ENCODE data around the gene FGF22.

Gene FGF22

GRCh38 chr19:681029-682019 lies 41.6 kb downstream of the FGF22 start:
- no peak for DNase-seq

DNA sequence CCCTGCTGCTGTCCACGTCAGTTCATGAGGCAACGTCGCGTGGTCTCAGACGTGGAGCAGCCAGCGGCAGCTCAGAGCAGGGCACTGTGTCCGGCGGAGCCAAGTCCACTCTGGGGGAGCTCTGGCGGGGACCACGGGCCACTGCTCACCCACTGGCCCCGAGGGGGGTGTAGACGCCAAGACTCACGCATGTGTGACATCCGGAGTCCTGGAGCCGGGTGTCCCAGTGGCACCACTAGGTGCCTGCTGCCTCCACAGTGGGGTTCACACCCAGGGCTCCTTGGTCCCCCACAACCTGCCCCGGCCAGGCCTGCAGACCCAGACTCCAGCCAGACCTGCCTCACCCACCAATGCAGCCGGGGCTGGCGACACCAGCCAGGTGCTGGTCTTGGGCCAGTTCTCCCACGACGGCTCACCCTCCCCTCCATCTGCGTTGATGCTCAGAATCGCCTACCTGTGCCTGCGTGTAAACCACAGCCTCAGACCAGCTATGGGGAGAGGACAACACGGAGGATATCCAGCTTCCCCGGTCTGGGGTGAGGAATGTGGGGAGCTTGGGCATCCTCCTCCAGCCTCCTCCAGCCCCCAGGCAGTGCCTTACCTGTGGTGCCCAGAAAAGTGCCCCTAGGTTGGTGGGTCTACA lies 43.1 kb downstream of the FGF22 start:
- DNase-seq = no peak

GRCh38 chr19:685454-685931 lies 45.8 kb downstream of the FGF22 start:
- no peak for DNase-seq

GRCh38 chr19:686589-687297 lies 47.1 kb downstream of the FGF22 start:
- DNase-seq = no peak

DNA sequence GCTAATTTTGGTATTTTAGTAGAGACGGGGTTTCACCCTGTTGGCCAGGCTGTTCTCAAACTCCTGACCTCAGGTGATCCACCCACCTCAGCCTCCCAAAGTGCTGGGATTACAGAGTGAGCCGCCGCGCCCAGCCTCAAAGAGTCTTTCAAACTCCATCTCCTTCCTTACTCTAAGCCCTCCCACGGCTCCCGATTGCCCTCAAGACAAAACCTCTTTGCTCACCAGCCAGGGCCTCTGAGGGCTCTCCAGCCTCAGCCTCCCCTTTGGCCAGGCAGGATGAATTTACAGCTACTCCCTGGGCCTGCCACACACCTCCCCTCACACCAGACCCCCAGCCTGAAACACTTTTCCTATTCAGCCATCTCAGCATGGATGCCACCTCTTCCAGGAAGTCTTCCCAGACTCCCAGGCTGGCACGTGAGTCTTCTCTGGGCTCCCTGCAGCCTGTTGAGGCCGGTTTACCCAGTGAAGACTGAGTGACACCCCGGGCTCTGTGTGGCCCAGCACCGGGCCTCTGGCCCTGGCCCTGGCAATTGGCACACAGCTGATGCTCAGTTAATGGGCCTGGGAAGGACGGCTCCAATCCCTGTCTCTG lies 48.0 kb downstream of the FGF22 start:
- no peak for DNase-seq

DNA sequence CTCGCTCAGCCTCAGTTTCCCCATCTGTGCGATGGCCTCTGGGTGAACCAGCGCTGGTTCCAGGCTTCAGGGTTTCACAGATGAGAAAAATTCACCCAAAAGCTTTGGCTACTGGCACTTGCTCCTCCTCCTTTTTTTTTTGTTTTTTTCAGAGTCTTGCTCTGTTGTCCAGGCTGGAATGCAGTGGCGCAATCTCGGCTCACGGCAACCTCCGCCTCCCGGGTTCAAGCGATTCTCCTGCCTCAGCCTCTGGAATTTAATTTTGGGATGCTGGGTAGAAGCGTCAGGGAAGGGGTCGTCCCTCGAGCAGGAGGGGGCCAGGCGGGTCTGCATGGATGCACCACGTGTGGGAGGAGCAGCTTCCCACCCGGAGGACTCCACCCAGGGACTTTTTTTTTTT lies 48.5 kb downstream of the FGF22 start:
- DNase-seq = no peak

- DNase-seq = no peak
Observed at GRCh38 chr19:688992-689391, 49.3 kb downstream of the FGF22 start.

DNA sequence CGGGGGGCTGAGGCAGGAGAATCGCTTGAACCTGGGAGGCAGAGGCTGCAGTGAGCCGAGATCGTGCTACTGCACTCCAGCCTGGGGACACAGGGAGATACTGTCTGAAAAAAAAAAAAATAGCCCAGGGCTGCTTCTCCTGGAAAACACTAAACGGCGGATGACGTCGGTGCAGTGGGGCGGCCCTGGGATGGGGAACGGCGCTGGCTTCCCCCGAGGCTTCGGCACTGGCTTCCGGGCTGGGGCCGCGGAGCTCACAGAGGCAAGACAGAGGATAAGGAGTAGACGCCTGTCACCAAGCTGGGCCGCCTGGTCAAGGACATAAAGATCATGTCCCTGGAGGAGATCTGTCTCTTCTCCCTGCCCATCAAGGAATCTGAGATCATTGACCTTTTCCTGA lies 50.5 kb downstream of the FGF22 start:
- DNase-seq = no peak
